Measurements from ENCODE around the gene CDC42BPA. TPM values are rescaled to one million over a fixed set of nuclear protein-coding genes. Genes with fewer than 3 reads are reported as not detected.
"Not testable (repeated sequence)": the region's sequence is repeated elsewhere in the genome, so short reads cannot be mapped to it uniquely, and the experiment has no call there.

Gene CDC42BPA
- total RNA-seq, 2 donors from 2014 or later = 46.2 to 49.9 TPM

- ATAC-seq (no peak), DNase-seq (no peak)
- intact Hi-C loops (cut with DNase I, micrococcal nuclease) = no loop called here
Measured at GRCh38 chr1:227343206-227343605, 24.9 kb upstream of the CDC42BPA start.

GRCh38 chr1:227342075-227342829, 24.0 kb upstream of the CDC42BPA start:
- no peak for DNase-seq
- ATAC-seq = no peak
- intact Hi-C loops (cut with DNase I, micrococcal nuclease) = no loop called here

GRCh38 chr1:227336136-227336535, 17.8 kb upstream of the CDC42BPA start:
- intact Hi-C loops (cut with DNase I, micrococcal nuclease); DNase-seq: not testable (repeated sequence)
- peak; percentile 20 for ATAC-seq

GRCh38 chr1:227335242-227336020, 17.1 kb upstream of the CDC42BPA start:
- ATAC-seq = peak; percentile 97
- no peak for DNase-seq
- intact Hi-C loops (cut with DNase I, micrococcal nuclease) = no loop called here

- ATAC-seq (no peak), DNase-seq (no peak)
- intact Hi-C loops (cut with DNase I, micrococcal nuclease) = no loop called here
Measured at GRCh38 chr1:227333423-227333822, 15.1 kb upstream of the CDC42BPA start.

GRCh38 chr1:227330279-227331076, 12.2 kb upstream of the CDC42BPA start:
- DNase-seq = no peak
- intact Hi-C loops (cut with DNase I, micrococcal nuclease) = no loop called here
- no peak for ATAC-seq

GRCh38 chr1:227328405-227329019, 10.2 kb upstream of the CDC42BPA start:
- DNase-seq (no peak), ATAC-seq (no peak)
- intact Hi-C loops (cut with DNase I, micrococcal nuclease) = loop anchor here in 1 of 2 donors (10.0 kb wide), 1 partner anchor 106 kb away; no protein-coding TSS in a partner anchor

GRCh38 chr1:227325156-227325555, 6.9 kb upstream of the CDC42BPA start:
- DNase-seq = no peak
- ATAC-seq = no peak
- intact Hi-C loops (cut with DNase I, micrococcal nuclease) = loop anchor here in 1 of 2 donors (10.0 kb wide), 1 partner anchor 110 kb away; no protein-coding TSS in a partner anchor

- intact Hi-C loops (cut with DNase I, micrococcal nuclease) = loop anchor here in 1 of 2 donors (10.0 kb wide), 1 partner anchor 111 kb away; no protein-coding TSS in a partner anchor
- no peak for ATAC-seq
- no peak for DNase-seq
Measured at GRCh38 chr1:227323967-227324268, 5.6 kb upstream of the CDC42BPA start.

GRCh38 chr1:227323171-227323966, 5.1 kb upstream of the CDC42BPA start:
- DNase-seq (peak; percentile 83 to 87), ATAC-seq (peak; percentile 80)
- intact Hi-C loops (cut with DNase I, micrococcal nuclease) = loop anchor here in 1 of 2 donors (10.0 kb wide), 1 partner anchor 111 kb away; no protein-coding TSS in a partner anchor

- DNase-seq (peak in 1 of 2 donors; percentile 18), ATAC-seq (peak; percentile 15)
- intact Hi-C loops (cut with DNase I, micrococcal nuclease) = loop anchor here in 1 of 2 donors (10.0 kb wide), 1 partner anchor 112 kb away; no protein-coding TSS in a partner anchor
Measured at GRCh38 chr1:227322376-227322775, 4.1 kb upstream of the CDC42BPA start.

- intact Hi-C loops (cut with DNase I, micrococcal nuclease) = loop anchor here in 1 of 2 donors (10.0 kb wide), 1 partner anchor 114 kb away; no protein-coding TSS in a partner anchor
Measured at GRCh38 chr1:227321035-227321434, 2.7 kb upstream of the CDC42BPA start.

GRCh38 chr1:227320476-227320875, 2.2 kb upstream of the CDC42BPA start:
- no peak for ATAC-seq
- intact Hi-C loops (cut with DNase I, micrococcal nuclease) = loop anchor here in 1 of 2 donors (10.0 kb wide), 1 partner anchor 114 kb away; no protein-coding TSS in a partner anchor
- DNase-seq = no peak

More at GRCh38 chr1:227321035-227321434, 2.7 kb upstream of the CDC42BPA start:
- no peak for DNase-seq
- ATAC-seq = no peak

- ATAC-seq (no peak), DNase-seq (peak; percentile 40 to 55)
- intact Hi-C loops (cut with DNase I, micrococcal nuclease) = no loop called here
Measured at GRCh38 chr1:227318853-227319607, 738 bp upstream of the CDC42BPA start.

GRCh38 chr1:227317523-227318015, 723 bp downstream of the CDC42BPA start:
- DNase-seq = peak; percentile 49 to 51
- ATAC-seq = peak; percentile 22
- intact Hi-C loops (cut with DNase I, micrococcal nuclease) = no loop called here

GRCh38 chr1:227317011-227317451, 1.3 kb downstream of the CDC42BPA start:
- ATAC-seq (peak; percentile 17), DNase-seq (no peak)
- intact Hi-C loops (cut with DNase I, micrococcal nuclease) = no loop called here

GRCh38 chr1:227316456-227316855, 1.8 kb downstream of the CDC42BPA start:
- no peak for DNase-seq
- intact Hi-C loops (cut with DNase I, micrococcal nuclease) = no loop called here
- ATAC-seq = no peak
